Left lung (tissue), 10 donors: Measurements from ENCODE around the gene DRG2. TPM values are rescaled to one million over a fixed set of nuclear protein-coding genes. Genes with fewer than 3 reads are reported as not detected.

Experiments
- ATAC-seq: fragments of 200-7000 bp; cut with Tn5 transposase; one replicate; pipeline ENCODE4 v1.9.1; 2020; ENCODE audit warnings: moderate library complexity
- DNase-seq, 4 donors: peaks; one replicate each; pipeline ENCODE4 v3.0.0-alpha.2; 2013 to 2020
- H3K27ac ChIP-seq, 2 donors: fragments of 200-600 bp; sonication (generic) in 1 of 2; one replicate each; pipeline versions ENCODE4 v1.5.0 to v1.8.0; 2020 to 2021
- H3K27me3 ChIP-seq, 2 donors: fragments of 200-600 bp; sonication (generic) in 1 of 2; one replicate each; pipeline versions ENCODE4 v1.5.0 to v1.8.0; 2020 to 2021
- H3K36me3 ChIP-seq, 2 donors: fragments of 200-600 bp; sonication (generic) in 1 of 2; one replicate each; pipeline versions ENCODE4 v1.5.0 to v1.8.0; 2020 to 2021
- H3K4me1 ChIP-seq, 2 donors: fragments of 200-600 bp; one replicate each; pipeline ENCODE4 v1.8.0; 2021
- H3K4me3 ChIP-seq, 2 donors: fragments of 200-600 bp; sonication (generic) in 1 of 2; one replicate each; pipeline versions ENCODE4 v1.5.0 to v1.8.0; 2020 to 2021; ENCODE audit warnings: mild to moderate bottlenecking in 1 of 2
- H3K9me3 ChIP-seq, 2 donors: fragments of 200-600 bp; sonication (generic) in 1 of 2; one replicate each; pipeline versions ENCODE4 v1.5.0 to v1.8.0; 2020 to 2021
- intact Hi-C, 2 donors: fragments of 100-400 bp; cut with DNase I; formaldehyde crosslinking; loops; one replicate each; pipeline versions ENCODE4 v1.11.2 to v1.14.2; 2022
- polyA plus RNA-seq, 6 donors: library from polyadenylated mRNA; unstranded; fragments of 120-200 nt; gene quantifications; one replicate each; pipeline ENCODE4 v1.2.1, GENCODE V29; 2013; ENCODE audit not compliant: insufficient read length in 6 of 6
- total RNA-seq, 2 donors: library from RNA; stranded (reverse); fragmentation: NEBNext Ultra II Directional; extraction: Animal tissue kit (Norgen Biotek cat#: 25700); gene quantifications; one replicate each; pipeline ENCODE4 v1.2.1, GENCODE V29; 2021
- TF ChIP-seq, protein P1 (sequence below), 2 donors: fragments of 200-600 bp; sonication (generic) in 1 of 2; IDR thresholded peaks; one replicate each; pipeline versions ENCODE4 v1.5.0 to v1.8.0; 2021; ENCODE audit warnings: antibody characterized with exemption in 2 of 2
- donor health status: DM: no; HTN: yes; CAD: no.
- donor health status: DM: no; HTN: no; CAD: no.

The DRG2 gene
- total and polyA plus RNA-seq, 8 donors, result 30.1 to 48.2 (median 38.2) TPM

DNA sequence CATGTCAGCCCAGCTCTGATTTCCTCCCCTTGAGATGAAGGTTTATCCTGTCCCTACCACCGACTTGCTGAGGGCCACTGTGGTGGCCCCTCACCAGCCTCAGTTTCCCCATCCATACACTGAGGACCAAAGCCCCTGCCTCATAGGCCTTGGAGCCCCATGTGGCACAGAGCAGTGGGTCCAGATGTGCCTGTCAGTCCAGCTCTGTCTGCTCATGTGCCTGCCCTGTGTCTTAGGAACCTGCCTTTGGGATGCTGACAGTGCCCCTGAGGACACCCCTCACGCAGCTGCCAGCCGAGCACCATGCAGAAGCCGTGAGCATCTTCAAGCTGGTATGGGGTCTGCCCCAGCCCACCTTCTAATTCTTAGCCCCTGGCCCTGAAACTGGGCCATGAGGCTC is 56.5 kb downstream of the DRG2 start:
- no peak for DNase-seq
- Histone ChIP-seq H3K9me3 (no peaks in the 10 kb centered on the region), H3K4me1 (no peaks in the 10 kb centered on the region), H3K27me3 (peaks cover 0 to 5% of the 10 kb centered on the region in 2 donors), H3K27ac (no peak overlapping the region), H3K36me3 (no peaks in the 10 kb centered on the region), H3K4me3 (no peak overlapping the region)
- intact Hi-C loops, result no loop called here
- TF ChIP-seq, protein P1, sequence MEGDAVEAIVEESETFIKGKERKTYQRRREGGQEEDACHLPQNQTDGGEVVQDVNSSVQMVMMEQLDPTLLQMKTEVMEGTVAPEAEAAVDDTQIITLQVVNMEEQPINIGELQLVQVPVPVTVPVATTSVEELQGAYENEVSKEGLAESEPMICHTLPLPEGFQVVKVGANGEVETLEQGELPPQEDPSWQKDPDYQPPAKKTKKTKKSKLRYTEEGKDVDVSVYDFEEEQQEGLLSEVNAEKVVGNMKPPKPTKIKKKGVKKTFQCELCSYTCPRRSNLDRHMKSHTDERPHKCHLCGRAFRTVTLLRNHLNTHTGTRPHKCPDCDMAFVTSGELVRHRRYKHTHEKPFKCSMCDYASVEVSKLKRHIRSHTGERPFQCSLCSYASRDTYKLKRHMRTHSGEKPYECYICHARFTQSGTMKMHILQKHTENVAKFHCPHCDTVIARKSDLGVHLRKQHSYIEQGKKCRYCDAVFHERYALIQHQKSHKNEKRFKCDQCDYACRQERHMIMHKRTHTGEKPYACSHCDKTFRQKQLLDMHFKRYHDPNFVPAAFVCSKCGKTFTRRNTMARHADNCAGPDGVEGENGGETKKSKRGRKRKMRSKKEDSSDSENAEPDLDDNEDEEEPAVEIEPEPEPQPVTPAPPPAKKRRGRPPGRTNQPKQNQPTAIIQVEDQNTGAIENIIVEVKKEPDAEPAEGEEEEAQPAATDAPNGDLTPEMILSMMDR (IDR thresholded peaks at IDR 0.05), result no peak
- no peak for ATAC-seq

DNA sequence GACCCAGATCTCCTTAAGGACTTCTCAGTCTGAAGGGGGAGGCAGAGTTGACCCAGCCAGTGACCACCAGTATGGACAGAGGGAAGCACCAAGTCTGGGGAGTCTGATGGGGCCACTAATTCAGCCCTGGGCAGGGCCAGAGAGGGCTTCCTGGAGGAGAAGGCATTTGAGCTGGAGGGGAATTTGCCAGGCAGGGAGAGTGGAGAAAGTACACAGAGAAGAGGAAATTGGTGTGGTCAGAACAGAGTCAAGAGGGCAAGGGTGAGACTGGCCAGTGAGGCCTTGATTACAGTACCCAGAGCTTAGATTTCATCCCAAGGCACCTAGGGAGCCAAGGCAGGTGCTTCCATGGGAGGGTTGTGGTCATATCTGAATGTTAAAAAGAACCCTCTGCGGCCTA is 57.1 kb downstream of the DRG2 start:
- intact Hi-C loops, result no loop called here
- Histone ChIP-seq H3K36me3 (no peaks in the 10 kb centered on the region), H3K4me1 (no peaks in the 10 kb centered on the region), H3K27me3 (peaks cover 0 to 5% of the 10 kb centered on the region in 2 donors), H3K4me3 (no peak overlapping the region), H3K9me3 (no peaks in the 10 kb centered on the region), H3K27ac (no peak overlapping the region)
- ATAC-seq (no peak), DNase-seq (no peak)
- TF ChIP-seq, protein P1 (IDR thresholded peaks at IDR 0.05), result no peak

DNA sequence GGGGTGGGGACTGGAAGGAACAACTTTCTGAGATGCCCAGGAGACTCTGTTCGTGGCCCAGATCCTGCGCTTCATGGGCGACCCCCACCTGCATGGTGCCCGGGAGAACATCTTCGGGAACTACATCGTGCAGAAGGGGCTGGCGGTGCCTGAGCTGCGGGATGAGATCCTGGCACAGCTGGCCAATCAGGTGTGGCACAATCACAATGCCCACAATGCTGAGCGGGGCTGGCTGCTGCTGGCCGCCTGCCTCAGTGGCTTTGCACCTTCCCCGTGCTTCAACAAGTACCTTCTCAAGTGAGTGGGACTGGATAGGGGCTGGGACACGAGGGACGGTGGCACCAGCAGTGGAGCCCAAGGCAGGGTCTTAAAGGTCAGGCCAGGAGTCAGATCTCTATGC is 58.1 kb downstream of the DRG2 start:
- no peaks in the 10 kb centered on the region for H3K36me3 ChIP-seq
- peaks cover 0 to 5% of the 10 kb centered on the region in 2 donors for H3K27me3 ChIP-seq
- H3K9me3 ChIP-seq, result no peaks in the 10 kb centered on the region
- H3K4me1 ChIP-seq, result no peaks in the 10 kb centered on the region
- no peak overlapping the region for H3K4me3 ChIP-seq
- intact Hi-C loops, result no loop called here
- no peak for ATAC-seq
- DNase-seq, result no peak
- TF ChIP-seq, protein P1 (IDR thresholded peaks at IDR 0.05), result no peak
- H3K27ac ChIP-seq, result no peak overlapping the region

DNA sequence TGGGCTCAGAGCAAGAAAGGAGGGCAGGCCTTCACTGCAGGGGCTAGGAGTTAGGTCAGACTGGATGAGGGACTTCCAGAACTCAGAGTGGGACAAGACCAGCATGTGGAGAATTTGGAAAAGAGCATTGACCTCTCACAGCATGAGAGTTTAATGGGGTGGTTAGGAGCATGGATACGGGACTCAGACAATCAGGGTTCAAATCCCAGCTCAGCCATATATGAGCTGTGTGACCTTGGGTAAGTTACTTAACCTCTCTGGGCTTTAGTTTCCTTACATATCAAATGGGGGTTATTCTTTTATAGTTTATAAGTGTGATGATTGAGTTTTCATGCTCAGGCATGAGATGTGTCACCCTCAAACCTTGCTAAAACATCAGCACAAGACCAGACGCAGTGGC is 58.5 kb downstream of the DRG2 start:
- TF ChIP-seq, protein P1 (IDR thresholded peaks at IDR 0.05), result no peak
- intact Hi-C loops, result no loop called here
- H3K27me3 ChIP-seq, result peaks cover 0 to 5% of the 10 kb centered on the region in 2 donors
- no peak for DNase-seq
- H3K27ac ChIP-seq, result no peak overlapping the region
- H3K4me1 ChIP-seq, result no peaks in the 10 kb centered on the region
- H3K9me3 ChIP-seq, result no peaks in the 10 kb centered on the region
- H3K36me3 ChIP-seq, result no peaks in the 10 kb centered on the region
- no peak overlapping the region for H3K4me3 ChIP-seq
- ATAC-seq, result no peak

DNA sequence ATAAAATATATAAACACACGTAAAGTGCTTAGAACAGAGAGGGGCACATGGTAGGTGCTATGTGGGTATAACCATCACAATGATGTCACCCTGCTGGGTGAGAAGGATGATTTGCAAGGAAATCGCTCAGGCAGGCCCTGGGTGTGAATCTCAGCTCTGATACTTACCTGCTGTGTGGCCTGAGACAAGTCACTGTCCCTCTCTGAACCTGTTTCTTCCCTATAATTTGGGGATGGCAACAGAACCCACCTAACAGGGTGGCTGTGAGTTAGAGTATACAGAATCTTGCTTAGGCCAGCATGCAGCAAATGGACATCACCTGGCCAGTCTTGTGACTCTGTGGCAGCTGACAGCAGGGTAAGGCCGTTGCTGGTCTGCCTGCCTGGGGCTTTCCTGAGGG is 59.2 kb downstream of the DRG2 start:
- DNase-seq, result no peak
- no peak overlapping the region for H3K27ac ChIP-seq
- intact Hi-C loops, result no loop called here
- H3K4me1 ChIP-seq, result no peaks in the 10 kb centered on the region
- H3K9me3 ChIP-seq, result no peaks in the 10 kb centered on the region
- no peak for ATAC-seq
- no peaks in the 10 kb centered on the region for H3K36me3 ChIP-seq
- TF ChIP-seq, protein P1 (IDR thresholded peaks at IDR 0.05), result no peak
- H3K27me3 ChIP-seq, result peaks cover 0 to under 1% of the 10 kb centered on the region in 2 donors
- no peak overlapping the region for H3K4me3 ChIP-seq
